PC-9 (cell line): Measurements from ENCODE around the gene KRT80.

ENCODE experiments used
- CTCF ChIP-seq: fragments of 200-600 bp; sonication (generic); conservative IDR thresholded peaks from 2 replicates; pipeline ENCODE4 v1.6.1; 2017; ENCODE audit warnings: mixed run types, antibody characterized with exemption, mild to moderate bottlenecking, moderate library complexity
- EZH2 ChIP-seq: fragments of 200-600 bp; sonication (generic); IDR thresholded peaks from 2 replicates; pipeline ENCODE4 v1.8.0; 2017; ENCODE audit warnings: antibody characterized with exemption, low read depth

GRCh38 chr12:52190860-52191729 is 719 bp downstream of the KRT80 start:
- TF ChIP-seq CTCF (no peak), EZH2 (no peak)
